ACC112 (cell line): ENCODE data around the gene NOB1.
"Not testable (repeated sequence)": the region's sequence is repeated elsewhere in the genome, so short reads cannot be mapped to it uniquely, and the experiment has no call there.

Experiments used
- H2AFZ ChIP-seq: fragments of 200-600 bp; sonication (generic); one replicate; pipeline ENCODE4 v1.6.0; 2017; ENCODE audit warnings: antibody characterized with exemption, low read length; ENCODE audit not compliant: unreplicated experiment
- H3K27ac ChIP-seq: fragments of 200-600 bp; sonication (generic); 2 replicates; pipeline ENCODE4 v1.5.1; 2014; ENCODE audit warnings: low read depth, mild to moderate bottlenecking, antibody characterized with exemption, low read length, moderate library complexity
- H3K27me3 ChIP-seq: fragments of 200-600 bp; sonication (generic); 2 replicates; pipeline ENCODE4 v1.6.1; 2014; ENCODE audit warnings: mild to moderate bottlenecking, antibody characterized with exemption, low read length, moderate library complexity, mixed read lengths; ENCODE audit not compliant: insufficient read depth
- H3K36me3 ChIP-seq: fragments of 200-600 bp; sonication (generic); 2 replicates; pipeline ENCODE4 v1.6.1; 2016; ENCODE audit warnings: mild to moderate bottlenecking, antibody characterized with exemption, low read length, moderate library complexity, mixed read lengths; ENCODE audit not compliant: insufficient read depth
- H3K4me1 ChIP-seq: fragments of 200-600 bp; sonication (generic); one replicate; pipeline ENCODE4 v1.6.1; 2016; ENCODE audit warnings: low read length, mixed read lengths; ENCODE audit not compliant: insufficient read depth, unreplicated experiment, control insufficient read depth
- H3K4me3 ChIP-seq: fragments of 200-600 bp; sonication (generic); 2 replicates; pipeline ENCODE4 v1.5.1; 2014; ENCODE audit warnings: mild to moderate bottlenecking, low read depth, low read length
- H3K79me2 ChIP-seq: fragments of 200-600 bp; sonication (generic); one replicate; pipeline ENCODE4 v1.6.0; 2016; ENCODE audit warnings: low read length; ENCODE audit not compliant: control insufficient read depth, unreplicated experiment, insufficient read depth

NOB1 gene

DNA sequence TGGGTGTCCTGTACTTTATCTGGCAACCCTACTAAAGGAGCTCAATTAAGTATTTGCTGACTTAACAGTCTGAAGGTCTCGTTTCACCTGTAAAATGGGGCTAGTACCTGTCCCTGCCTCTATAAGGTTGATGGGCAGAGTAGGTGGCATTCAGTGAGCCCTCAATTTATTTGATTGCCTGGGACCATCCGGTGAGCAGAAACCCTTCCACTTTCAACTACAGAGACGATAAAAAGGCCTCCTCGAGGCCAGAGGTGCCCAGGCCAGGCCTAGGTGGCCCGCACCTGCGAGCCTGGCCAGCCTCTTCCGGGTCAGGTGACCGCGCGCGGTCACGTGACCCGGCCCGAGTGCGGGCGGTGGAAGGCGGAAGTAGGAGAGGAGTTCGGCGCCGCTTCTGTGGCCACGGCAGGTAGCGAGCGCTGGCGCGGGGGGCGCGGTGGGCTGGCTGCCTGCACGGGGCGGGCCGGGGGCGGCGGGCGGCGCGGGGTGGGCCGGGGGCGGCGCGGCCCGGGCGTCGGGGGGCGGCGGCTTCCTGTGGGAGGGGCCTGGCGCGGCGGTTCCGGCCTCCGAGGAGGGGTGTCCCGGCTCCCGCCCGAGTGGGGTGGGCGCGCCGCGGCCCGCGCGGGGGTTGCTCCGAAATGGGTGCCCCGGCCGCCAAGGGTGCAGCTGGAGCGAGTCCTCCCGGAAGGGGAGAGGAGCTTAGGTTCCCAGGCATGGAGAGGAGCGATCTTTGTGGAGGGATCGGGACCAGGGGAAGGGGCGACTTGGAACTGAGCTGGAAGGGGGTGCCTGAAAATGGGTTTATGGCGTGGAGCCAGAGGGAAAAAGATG, 7.5 kb upstream of the NOB1 start, which contains the start of gene WWP2:
TSS of gene WWP2 (plus strand) at position 350 of the 831 bp plus-strand sequence. CDS start 24,679 bp downstream, outside the sequence.
- Histone ChIP-seq H3K36me3 (no peaks in the 10 kb centered on the region), H3K79me2 (peaks cover 9% of the 10 kb centered on the region), H3K27me3 (no peaks in the 10 kb centered on the region), H3K4me3 (peak within 1 kb of the TSS; percentile 98), H2AFZ (peak within 1 kb of the TSS; percentile 96), H3K4me1 (peaks cover 9% of the 10 kb centered on the region), H3K27ac (peak within 1 kb of the TSS; percentile 71)

DNA sequence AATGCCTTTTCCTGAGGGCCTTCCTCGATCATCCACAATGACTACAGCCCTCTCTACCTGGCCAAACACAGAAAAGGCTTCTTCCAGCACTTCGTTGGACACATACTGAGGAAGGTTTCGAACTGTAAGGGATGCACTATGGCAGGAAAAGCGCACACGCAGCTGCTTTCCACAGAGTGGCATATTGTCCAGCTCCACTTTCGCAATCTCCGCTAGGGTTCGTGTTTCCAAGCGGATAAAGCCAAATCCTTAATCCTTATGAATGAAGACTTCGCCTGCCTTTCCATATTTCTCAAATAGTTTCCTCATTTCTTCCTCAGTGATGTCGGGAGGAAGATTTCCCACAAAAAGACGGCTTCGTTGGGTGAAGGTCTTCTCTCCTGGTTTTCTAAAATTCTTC, 2.6 kb upstream of the NOB1 start:
- H2AFZ ChIP-seq, H3K27me3 ChIP-seq, H3K4me1 ChIP-seq, H3K27ac ChIP-seq, H3K4me3 ChIP-seq, H3K36me3 ChIP-seq: not testable (repeated sequence)
- peaks cover 23% of the 10 kb centered on the region for H3K79me2 ChIP-seq

GRCh38 chr16:69756705-69757104, 2.0 kb upstream of the NOB1 start:
- no peaks in the 10 kb centered on the region for H3K27me3 ChIP-seq
- peaks cover 7% of the 10 kb centered on the region for H3K4me1 ChIP-seq
- H3K79me2 ChIP-seq, result peaks cover 30% of the 10 kb centered on the region
- H3K27ac ChIP-seq, result no peak overlapping the region
- no peak overlapping the region for H3K4me3 ChIP-seq
- H3K36me3 ChIP-seq, result no peaks in the 10 kb centered on the region
- H2AFZ ChIP-seq, result no peak overlapping the region

- H2AFZ ChIP-seq, result peak overlapping the region; percentile 46
- peaks cover 47% of the 10 kb centered on the region for H3K79me2 ChIP-seq
- peak overlapping the region; percentile 89 for H3K4me3 ChIP-seq
These were observed 620 bp downstream of the NOB1 start for GRCh38 chr16:69754143-69754468.

GRCh38 chr16:69748694-69749345, 5.9 kb downstream of the NOB1 start:
- Histone ChIP-seq H3K4me3 (no peak overlapping the region), H3K4me1 (peaks cover 7% of the 10 kb centered on the region), H3K27ac (no peak overlapping the region), H2AFZ (no peak overlapping the region), H3K36me3 (peaks cover 36% of the 10 kb centered on the region), H3K79me2 (peaks cover 46% of the 10 kb centered on the region), H3K27me3 (no peaks in the 10 kb centered on the region)

More at GRCh38 chr16:69754143-69754468, 620 bp downstream of the NOB1 start:
- Histone ChIP-seq H3K27me3 (no peaks in the 10 kb centered on the region), H3K27ac (peak overlapping the region; percentile 17; the same call in 1 of the 2 replicates), H3K4me1 (peaks cover 7% of the 10 kb centered on the region), H3K36me3 (peaks cover 12% of the 10 kb centered on the region)

DNA sequence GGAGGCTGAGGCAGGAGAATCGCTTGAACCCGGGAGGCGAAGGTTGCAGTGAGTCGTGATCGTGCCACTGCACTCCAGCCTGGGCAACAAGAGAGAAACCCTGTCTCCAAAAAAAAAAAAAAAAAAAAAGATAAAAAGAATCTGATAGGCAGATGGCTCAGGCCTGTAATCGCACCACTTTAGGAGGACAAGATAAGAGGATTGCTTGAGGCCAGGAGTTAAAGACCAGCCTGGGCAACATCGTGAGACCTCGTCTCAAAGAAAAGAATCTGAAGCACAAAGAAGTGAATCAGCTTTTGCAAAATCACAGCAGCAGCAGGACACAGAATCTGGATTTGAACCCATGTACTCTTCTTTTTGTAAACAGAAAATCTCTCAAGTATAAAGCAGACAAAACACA, 7.6 kb downstream of the NOB1 start:
- H3K36me3 ChIP-seq, result peaks cover 45% of the 10 kb centered on the region
- peaks cover 3% of the 10 kb centered on the region for H3K4me1 ChIP-seq
- H3K4me3 ChIP-seq, result no peak overlapping the region
- no peak overlapping the region for H3K27ac ChIP-seq
- H2AFZ ChIP-seq, result no peak overlapping the region
- peaks cover 29% of the 10 kb centered on the region for H3K79me2 ChIP-seq
- H3K27me3 ChIP-seq, result no peaks in the 10 kb centered on the region

GRCh38 chr16:69745959-69746358, 8.8 kb downstream of the NOB1 start:
- H3K36me3 ChIP-seq, result peaks cover 50% of the 10 kb centered on the region
- no peak overlapping the region for H3K27ac ChIP-seq
- no peak overlapping the region for H3K4me3 ChIP-seq
- no peaks in the 10 kb centered on the region for H3K27me3 ChIP-seq
- H3K4me1 ChIP-seq, result peaks cover 14% of the 10 kb centered on the region
- H2AFZ ChIP-seq, result no peak overlapping the region
- H3K79me2 ChIP-seq, result peaks cover 20% of the 10 kb centered on the region

- H2AFZ ChIP-seq, result no peak overlapping the region
- H3K79me2 ChIP-seq, result peaks cover 12% of the 10 kb centered on the region
- no peak overlapping the region for H3K27ac ChIP-seq
- peaks cover 14% of the 10 kb centered on the region for H3K4me1 ChIP-seq
- H3K27me3 ChIP-seq, result no peaks in the 10 kb centered on the region
- peaks cover 46% of the 10 kb centered on the region for H3K36me3 ChIP-seq
- no peak overlapping the region for H3K4me3 ChIP-seq
These were observed 9.5 kb downstream of the NOB1 start for GRCh38 chr16:69745232-69745612.

DNA sequence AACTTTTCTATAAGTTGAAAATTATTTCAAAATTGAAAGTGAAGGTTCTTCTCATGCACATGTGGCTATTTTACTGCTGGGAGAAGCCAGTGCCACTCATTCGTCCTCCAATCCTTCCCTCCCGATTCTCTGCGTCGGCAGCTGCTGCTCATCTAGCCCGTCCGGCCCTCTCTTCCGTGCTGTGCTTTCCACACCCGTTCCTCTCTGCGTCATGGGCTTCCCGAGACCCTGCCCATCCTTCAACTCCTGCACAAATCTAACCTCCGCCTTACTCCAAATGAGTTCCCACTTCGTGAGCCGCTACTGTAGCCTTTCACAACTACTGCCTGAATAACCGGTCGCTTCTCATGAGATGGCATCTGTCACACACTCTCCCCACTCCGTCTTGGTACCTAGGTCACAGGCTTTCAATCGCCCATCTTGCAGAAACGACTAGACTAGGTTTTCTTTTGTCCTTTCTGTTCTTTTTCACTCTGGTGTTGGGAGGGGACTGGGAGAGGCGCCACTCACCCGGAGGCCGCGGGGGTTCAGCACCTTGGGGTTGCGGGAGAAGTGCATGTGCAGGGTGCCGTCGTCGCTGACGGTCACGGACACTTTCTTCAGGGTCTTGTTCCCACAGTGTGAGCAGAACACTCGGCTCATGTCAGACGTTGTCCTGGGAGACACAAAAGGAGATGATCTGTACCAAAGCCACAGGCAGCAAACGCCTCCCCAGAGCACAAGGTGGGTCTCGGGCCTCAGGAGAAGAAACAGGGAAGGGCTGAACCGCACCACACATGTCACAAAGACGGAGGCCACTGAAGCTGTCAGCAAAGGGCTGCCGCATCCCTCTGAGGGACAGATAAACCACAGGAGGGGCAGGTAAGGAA, 10.1 kb downstream of the NOB1 start:
- peaks cover 14% of the 10 kb centered on the region for H3K4me1 ChIP-seq

More for the DNA sequence above, 10.1 kb downstream of the NOB1 start:
- Histone ChIP-seq H3K27ac (no peak overlapping the region), H2AFZ (no peak overlapping the region), H3K79me2 (peaks cover 11% of the 10 kb centered on the region), H3K36me3 (peaks cover 47% of the 10 kb centered on the region), H3K4me3 (no peak overlapping the region), H3K27me3 (no peaks in the 10 kb centered on the region)
